ENCODE results near the gene VIPAS39. TPM values are rescaled to one million over a fixed set of nuclear protein-coding genes. Genes with fewer than 3 reads are reported as not detected.

Gene VIPAS39
- total and polyA plus RNA-seq, 2 of the 13 experiments (the other 11 are each of a cell fraction or from before 2014, with no cell fraction given), result 13.3 to 21.5 TPM

DNA sequence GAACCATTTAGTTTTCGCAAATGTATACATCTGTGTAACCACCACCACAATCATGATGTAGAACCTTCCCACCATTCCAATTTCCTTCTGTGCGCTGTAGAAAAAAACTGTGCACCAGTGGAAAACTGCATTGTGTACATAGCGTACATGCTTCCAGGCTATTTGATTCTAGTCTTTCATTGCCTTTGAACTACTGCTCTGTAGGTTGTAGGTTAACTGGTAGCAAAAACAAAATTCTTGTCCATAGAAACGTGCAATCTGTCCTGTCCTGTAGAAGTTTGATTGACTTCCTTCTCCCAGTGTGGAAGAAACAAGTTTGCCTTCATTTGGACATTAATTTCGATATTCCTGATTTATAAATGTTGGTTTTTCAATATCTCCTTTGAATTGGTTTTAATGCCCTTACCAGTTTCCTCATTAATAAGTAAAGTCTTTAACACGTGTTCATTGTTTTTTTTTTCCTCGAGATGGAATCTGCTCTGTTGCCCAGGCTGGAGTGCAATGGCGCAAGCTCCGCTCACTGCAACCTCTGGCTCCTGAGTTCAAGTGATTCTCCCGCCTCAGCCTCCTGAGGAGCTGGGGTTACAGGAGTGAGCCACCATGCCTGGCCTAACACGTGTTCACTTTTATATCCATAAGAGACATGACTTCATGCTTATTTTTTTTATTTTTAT lies 44.8 kb upstream of the VIPAS39 start (continued):
- TF ChIP-seq SRY (CRISPR knock-in tag; IDR thresholded peaks at IDR 0.05), result no peak
- TF ChIP-seq NR2C2 (CRISPR knock-in tag; IDR thresholded peaks at IDR 0.05; ENCODE audit: borderline replicate concordance), result no peak
- TF ChIP-seq BRCA1 (CRISPR knock-in tag; IDR thresholded peaks at IDR 0.05), result no peak
- peak; percentile 18 for TF ChIP-seq YY1 (IDR thresholded peaks at IDR 0.05; ENCODE audit: insufficient read depth, insufficient replicate concordance, low read depth, low read length)
- TF ChIP-seq, protein P1, sequence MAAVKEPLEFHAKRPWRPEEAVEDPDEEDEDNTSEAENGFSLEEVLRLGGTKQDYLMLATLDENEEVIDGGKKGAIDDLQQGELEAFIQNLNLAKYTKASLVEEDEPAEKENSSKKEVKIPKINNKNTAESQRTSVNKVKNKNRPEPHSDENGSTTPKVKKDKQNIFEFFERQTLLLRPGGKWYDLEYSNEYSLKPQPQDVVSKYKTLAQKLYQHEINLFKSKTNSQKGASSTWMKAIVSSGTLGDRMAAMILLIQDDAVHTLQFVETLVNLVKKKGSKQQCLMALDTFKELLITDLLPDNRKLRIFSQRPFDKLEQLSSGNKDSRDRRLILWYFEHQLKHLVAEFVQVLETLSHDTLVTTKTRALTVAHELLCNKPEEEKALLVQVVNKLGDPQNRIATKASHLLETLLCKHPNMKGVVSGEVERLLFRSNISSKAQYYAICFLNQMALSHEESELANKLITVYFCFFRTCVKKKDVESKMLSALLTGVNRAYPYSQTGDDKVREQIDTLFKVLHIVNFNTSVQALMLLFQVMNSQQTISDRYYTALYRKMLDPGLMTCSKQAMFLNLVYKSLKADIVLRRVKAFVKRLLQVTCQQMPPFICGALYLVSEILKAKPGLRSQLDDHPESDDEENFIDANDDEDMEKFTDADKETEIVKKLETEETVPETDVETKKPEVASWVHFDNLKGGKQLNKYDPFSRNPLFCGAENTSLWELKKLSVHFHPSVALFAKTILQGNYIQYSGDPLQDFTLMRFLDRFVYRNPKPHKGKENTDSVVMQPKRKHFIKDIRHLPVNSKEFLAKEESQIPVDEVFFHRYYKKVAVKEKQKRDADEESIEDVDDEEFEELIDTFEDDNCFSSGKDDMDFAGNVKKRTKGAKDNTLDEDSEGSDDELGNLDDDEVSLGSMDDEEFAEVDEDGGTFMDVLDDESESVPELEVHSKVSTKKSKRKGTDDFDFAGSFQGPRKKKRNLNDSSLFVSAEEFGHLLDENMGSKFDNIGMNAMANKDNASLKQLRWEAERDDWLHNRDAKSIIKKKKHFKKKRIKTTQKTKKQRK (IDR thresholded peaks at IDR 0.05; ENCODE audit: low read length), result no peak
- TF ChIP-seq NCOA5 (CRISPR knock-in tag; IDR thresholded peaks at IDR 0.05), result no peak
- TF ChIP-seq ZNF724P (CRISPR knock-in tag; IDR thresholded peaks at IDR 0.05; ENCODE audit: borderline replicate concordance), result no peak
- no peak for TF ChIP-seq PHB2 (IDR thresholded peaks at IDR 0.05; ENCODE audit: partially characterized antibody)
- no peak for TF ChIP-seq KLF11 (CRISPR knock-in tag; IDR thresholded peaks at IDR 0.05)
- TF ChIP-seq ZNF343 (CRISPR knock-in tag; IDR thresholded peaks at IDR 0.05), result no peak
- no peak for TF ChIP-seq ZNF704 (CRISPR knock-in tag; IDR thresholded peaks at IDR 0.05; ENCODE audit: borderline replicate concordance)
- TF ChIP-seq ZNF558 (CRISPR knock-in tag; IDR thresholded peaks at IDR 0.05; ENCODE audit: borderline replicate concordance), result no peak
- no peak for TF ChIP-seq RFXAP (CRISPR knock-in tag; IDR thresholded peaks at IDR 0.05; ENCODE audit: borderline replicate concordance)
- TF ChIP-seq SALL2 (CRISPR knock-in tag; IDR thresholded peaks at IDR 0.05), result no peak
- TF ChIP-seq FOXM1 (CRISPR knock-in tag; IDR thresholded peaks at IDR 0.05), result no peak
- TF ChIP-seq NR2F1 (CRISPR knock-in tag; IDR thresholded peaks at IDR 0.05), result peak in 1 of 2 experiments; percentile 19; a peak in 1 of 4 replicates
- peak; percentile 60; the same call in 1 of the 2 replicates for TF ChIP-seq ZNF609 (CRISPR knock-in tag; IDR thresholded peaks at IDR 0.05; ENCODE audit: borderline replicate concordance)
- TF ChIP-seq ZNF292 (CRISPR knock-in tag; IDR thresholded peaks at IDR 0.05; ENCODE audit: borderline replicate concordance, low read depth), result peak; percentile 33; the same call in 1 of the 2 replicates
- no peak for TF ChIP-seq DNMT1 (CRISPR knock-in tag; IDR thresholded peaks at IDR 0.05)
- TF ChIP-seq NR2F2 (IDR thresholded peaks at IDR 0.05; ENCODE audit: borderline replicate concordance, low read depth), result no peak; the same call in 1 of the 2 replicates
